Gastroesophageal sphincter (tissue), 3 donors: ENCODE measurements around the gene ENTPD1.

Experiments
- EP300 ChIP-seq: sonication (generic); formaldehyde crosslinking; IDR thresholded peaks from one replicate; pipeline ENCODE4 v1.6.1; 2017; ENCODE audit warnings: antibody characterized with exemption, mild to moderate bottlenecking
- POLR2A ChIP-seq, 2 donors: fragments of 450-650 bp; IDR thresholded peaks; one replicate each; pipeline ENCODE4 v1.6.1; 2017; ENCODE audit warnings: antibody characterized with exemption in 2 of 2, mild to moderate bottlenecking in 2 of 2, moderate library complexity in 1 of 2
- POLR2AphosphoS5 ChIP-seq: sonication (generic); formaldehyde crosslinking; IDR thresholded peaks from one replicate; pipeline ENCODE4 v1.6.1; 2017; ENCODE audit warnings: antibody characterized with exemption
- TF ChIP-seq, protein P1 (sequence below), 4 experiments: fragments of 200-600 bp in 2 of 4; fragments of 450-650 bp in 2 of 4; sonication (generic) in 1 of 4; IDR thresholded peaks; one replicate each; pipeline ENCODE4 v1.5.1; 2017 to 2019; ENCODE audit warnings: antibody characterized with exemption in 4 of 4, mild to moderate bottlenecking in 2 of 4, moderate library complexity in 2 of 4

- TF ChIP-seq, protein P1, sequence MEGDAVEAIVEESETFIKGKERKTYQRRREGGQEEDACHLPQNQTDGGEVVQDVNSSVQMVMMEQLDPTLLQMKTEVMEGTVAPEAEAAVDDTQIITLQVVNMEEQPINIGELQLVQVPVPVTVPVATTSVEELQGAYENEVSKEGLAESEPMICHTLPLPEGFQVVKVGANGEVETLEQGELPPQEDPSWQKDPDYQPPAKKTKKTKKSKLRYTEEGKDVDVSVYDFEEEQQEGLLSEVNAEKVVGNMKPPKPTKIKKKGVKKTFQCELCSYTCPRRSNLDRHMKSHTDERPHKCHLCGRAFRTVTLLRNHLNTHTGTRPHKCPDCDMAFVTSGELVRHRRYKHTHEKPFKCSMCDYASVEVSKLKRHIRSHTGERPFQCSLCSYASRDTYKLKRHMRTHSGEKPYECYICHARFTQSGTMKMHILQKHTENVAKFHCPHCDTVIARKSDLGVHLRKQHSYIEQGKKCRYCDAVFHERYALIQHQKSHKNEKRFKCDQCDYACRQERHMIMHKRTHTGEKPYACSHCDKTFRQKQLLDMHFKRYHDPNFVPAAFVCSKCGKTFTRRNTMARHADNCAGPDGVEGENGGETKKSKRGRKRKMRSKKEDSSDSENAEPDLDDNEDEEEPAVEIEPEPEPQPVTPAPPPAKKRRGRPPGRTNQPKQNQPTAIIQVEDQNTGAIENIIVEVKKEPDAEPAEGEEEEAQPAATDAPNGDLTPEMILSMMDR (IDR thresholded peaks at IDR 0.05) = no peak
- TF ChIP-seq EP300 = no peak
- TF ChIP-seq POLR2A (IDR thresholded peaks at IDR 0.05) = no peak
- TF ChIP-seq POLR2AphosphoS5 = no peak
Observed at GRCh38 chr10:95837356-95837776, 81.4 kb downstream of the ENTPD1 start.
